Uterus (tissue), 4 donors: Measurements from ENCODE around the gene HYCC1. TPM values are rescaled to one million over a fixed set of nuclear protein-coding genes. Genes with fewer than 3 reads are reported as not detected.

Experiments used
- DNase-seq, 2 donors: peaks; one replicate each; pipeline ENCODE4 v3.0.0-alpha.2; 2019 to 2020
- H3K27ac ChIP-seq, 2 donors: fragments of 200-600 bp; sonication (generic); 1 replicate in 1 of 2; 2 replicates in 1 of 2; pipeline ENCODE4 v1.5.1; 2016 to 2018
- H3K27me3 ChIP-seq, 2 donors: fragments of 200-600 bp; sonication (generic); one replicate each; pipeline ENCODE4 v1.5.1; 2018 to 2019; ENCODE audit warnings: control low read depth in 1 of 2
- H3K36me3 ChIP-seq, 2 donors: fragments of 200-600 bp; sonication (generic); one replicate each; pipeline ENCODE4 v1.5.1; 2019; ENCODE audit warnings: control low read depth in 1 of 2
- H3K4me1 ChIP-seq, 2 donors: fragments of 200-600 bp; sonication (generic); one replicate each; pipeline ENCODE4 v1.5.1; 2018 to 2019; ENCODE audit warnings: control low read depth in 1 of 2
- H3K4me3 ChIP-seq, 2 donors: fragments of 200-600 bp; sonication (generic); 1 replicate in 1 of 2; 2 replicates in 1 of 2; pipeline ENCODE4 v1.5.1; 2018 to 2019; ENCODE audit warnings: mild to moderate bottlenecking in 1 of 2
- H3K9me3 ChIP-seq, 2 donors: fragments of 200-600 bp; sonication (generic); one replicate each; pipeline ENCODE4 v1.5.1; 2019; ENCODE audit warnings: control low read depth in 1 of 2
- POLR2A ChIP-seq, 2 donors: fragments of 450-650 bp; IDR thresholded peaks; one replicate each; pipeline ENCODE4 v1.6.1; 2016; ENCODE audit warnings: antibody characterized with exemption in 2 of 2, mild to moderate bottlenecking in 1 of 2, moderate library complexity in 1 of 2
- intact Hi-C: fragments of 100-400 bp; cut with DNase I; formaldehyde crosslinking; loops from one replicate; pipeline ENCODE4 v1.15.1; 2023; ENCODE audit warnings: low total_unique reads
- total RNA-seq, 4 donors: library from RNA; depleted of rRNA in 3 of 4; stranded (reverse); fragments of >200 nt in 3 of 4; gene quantifications; one replicate each; pipeline versions ENCODE4 v1.1.0 to v1.2.4, GENCODE V29; 2014 to 2023
- TF ChIP-seq, protein P1 (sequence below), 4 experiments: fragments of 200-600 bp in 2 of 4; fragments of 450-650 bp in 2 of 4; sonication (generic) in 2 of 4; IDR thresholded peaks; one replicate each; pipeline ENCODE4 v1.5.1; 2016 to 2019; ENCODE audit warnings: antibody characterized with exemption in 4 of 4, mild to moderate bottlenecking in 2 of 4, moderate library complexity in 1 of 4
- donor health status: DM: yes; HTN: yes; CAD: no.

Gene HYCC1
- total RNA-seq, 4 donors from 2014 or later, result 25.0 to 89.0 (median 46.8) TPM

DNA sequence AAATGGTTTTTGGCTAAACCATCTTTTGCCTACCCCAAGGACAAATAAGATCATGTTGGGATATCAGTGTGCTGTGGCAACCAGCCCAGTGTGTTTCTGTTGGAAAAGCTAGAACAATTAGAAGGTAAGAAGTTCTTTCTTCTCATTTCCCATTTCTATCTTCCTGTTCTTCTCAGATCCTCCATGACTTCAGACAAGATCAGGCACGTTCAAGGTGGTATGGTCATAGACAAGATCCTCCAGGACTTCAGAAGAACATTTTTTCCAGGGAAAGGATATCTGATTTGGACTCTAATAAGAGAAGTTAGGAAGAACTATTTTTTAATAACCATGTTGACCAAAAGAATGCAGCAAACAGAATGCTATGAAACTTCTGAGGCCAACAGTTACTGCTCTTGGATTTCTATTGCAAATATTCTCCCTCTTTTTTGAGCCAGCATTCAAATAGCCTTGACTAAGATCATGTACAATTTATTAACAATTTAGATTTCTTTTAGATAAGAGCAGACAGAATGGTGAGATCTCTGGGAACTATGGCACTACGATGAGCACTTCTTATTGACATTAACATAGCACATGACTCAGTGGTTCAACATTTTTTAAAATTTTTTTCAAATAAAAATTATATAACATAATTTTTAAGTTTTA is 15.9 kb downstream of the HYCC1 start:
- intact Hi-C loops, result no loop called here
- Histone ChIP-seq H3K27me3 (no peaks in the 10 kb centered on the region), H3K4me1 (no peaks in the 10 kb centered on the region), H3K36me3 (no peaks in the 10 kb centered on the region), H3K9me3 (no peaks in the 10 kb centered on the region), H3K27ac (no peak overlapping the region), H3K4me3 (no peak overlapping the region)
- TF ChIP-seq, protein P1, sequence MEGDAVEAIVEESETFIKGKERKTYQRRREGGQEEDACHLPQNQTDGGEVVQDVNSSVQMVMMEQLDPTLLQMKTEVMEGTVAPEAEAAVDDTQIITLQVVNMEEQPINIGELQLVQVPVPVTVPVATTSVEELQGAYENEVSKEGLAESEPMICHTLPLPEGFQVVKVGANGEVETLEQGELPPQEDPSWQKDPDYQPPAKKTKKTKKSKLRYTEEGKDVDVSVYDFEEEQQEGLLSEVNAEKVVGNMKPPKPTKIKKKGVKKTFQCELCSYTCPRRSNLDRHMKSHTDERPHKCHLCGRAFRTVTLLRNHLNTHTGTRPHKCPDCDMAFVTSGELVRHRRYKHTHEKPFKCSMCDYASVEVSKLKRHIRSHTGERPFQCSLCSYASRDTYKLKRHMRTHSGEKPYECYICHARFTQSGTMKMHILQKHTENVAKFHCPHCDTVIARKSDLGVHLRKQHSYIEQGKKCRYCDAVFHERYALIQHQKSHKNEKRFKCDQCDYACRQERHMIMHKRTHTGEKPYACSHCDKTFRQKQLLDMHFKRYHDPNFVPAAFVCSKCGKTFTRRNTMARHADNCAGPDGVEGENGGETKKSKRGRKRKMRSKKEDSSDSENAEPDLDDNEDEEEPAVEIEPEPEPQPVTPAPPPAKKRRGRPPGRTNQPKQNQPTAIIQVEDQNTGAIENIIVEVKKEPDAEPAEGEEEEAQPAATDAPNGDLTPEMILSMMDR (IDR thresholded peaks at IDR 0.05), result no peak
- TF ChIP-seq POLR2A (IDR thresholded peaks at IDR 0.05), result no peak
- DNase-seq, result no peak

GRCh38 chr7:22996470-22996869 is 17.5 kb downstream of the HYCC1 start:
- H3K4me1 ChIP-seq, result no peaks in the 10 kb centered on the region
- no peaks in the 10 kb centered on the region for H3K9me3 ChIP-seq
- intact Hi-C loops, result no loop called here
- TF ChIP-seq, protein P1 (IDR thresholded peaks at IDR 0.05), result no peak
- TF ChIP-seq POLR2A (IDR thresholded peaks at IDR 0.05), result no peak
- no peak overlapping the region for H3K4me3 ChIP-seq
- no peaks in the 10 kb centered on the region for H3K27me3 ChIP-seq
- H3K36me3 ChIP-seq, result no peaks in the 10 kb centered on the region
- H3K27ac ChIP-seq, result no peak overlapping the region
- no peak for DNase-seq

- Histone ChIP-seq H3K27me3 (no peaks in the 10 kb centered on the region), H3K36me3 (no peaks in the 10 kb centered on the region), H3K4me3 (no peak overlapping the region), H3K27ac (no peak overlapping the region), H3K9me3 (no peaks in the 10 kb centered on the region), H3K4me1 (no peaks in the 10 kb centered on the region)
- TF ChIP-seq POLR2A (IDR thresholded peaks at IDR 0.05), result no peak
- TF ChIP-seq, protein P1 (IDR thresholded peaks at IDR 0.05), result no peak
- intact Hi-C loops, result no loop called here
- no peak for DNase-seq
Measured at GRCh38 chr7:22995011-22995410, 18.9 kb downstream of the HYCC1 start.

- H3K27me3 ChIP-seq, result no peaks in the 10 kb centered on the region
- no peaks in the 10 kb centered on the region for H3K9me3 ChIP-seq
- TF ChIP-seq POLR2A (IDR thresholded peaks at IDR 0.05), result no peak
- TF ChIP-seq, protein P1 (IDR thresholded peaks at IDR 0.05), result no peak
- H3K27ac ChIP-seq, result no peak overlapping the region
- intact Hi-C loops, result no loop called here
- no peak overlapping the region for H3K4me3 ChIP-seq
- no peaks in the 10 kb centered on the region for H3K4me1 ChIP-seq
- H3K36me3 ChIP-seq, result no peaks in the 10 kb centered on the region
- DNase-seq, result no peak
Measured at GRCh38 chr7:22992874-22993840, 20.8 kb downstream of the HYCC1 start.

- no peak for TF ChIP-seq POLR2A (IDR thresholded peaks at IDR 0.05)
- TF ChIP-seq, protein P1 (IDR thresholded peaks at IDR 0.05), result no peak
- Histone ChIP-seq H3K4me3 (no peak overlapping the region), H3K27ac (no peak overlapping the region), H3K36me3 (no peaks in the 10 kb centered on the region), H3K27me3 (no peaks in the 10 kb centered on the region), H3K4me1 (no peaks in the 10 kb centered on the region), H3K9me3 (no peaks in the 10 kb centered on the region)
- intact Hi-C loops, result no loop called here
- DNase-seq, result no peak
Measured at GRCh38 chr7:22990588-22990949, 23.4 kb downstream of the HYCC1 start.
